GM08714 (cell line): Measurements from ENCODE around the gene SUPT3H.

Experiments
- H3K4me3 ChIP-seq: fragments of 200-500 bp; sonication (Bioruptor generic); 2 replicates; pipeline ENCODE4 v1.5.1; 2014; ENCODE audit warnings: mild to moderate bottlenecking, low read length, inconsistent platforms
- ZNF274 ChIP-seq: IDR thresholded peaks from 2 replicates; pipeline ENCODE4 v1.6.1; 2012; ENCODE audit warnings: mild to moderate bottlenecking, low read depth, low read length

Gene SUPT3H

DNA sequence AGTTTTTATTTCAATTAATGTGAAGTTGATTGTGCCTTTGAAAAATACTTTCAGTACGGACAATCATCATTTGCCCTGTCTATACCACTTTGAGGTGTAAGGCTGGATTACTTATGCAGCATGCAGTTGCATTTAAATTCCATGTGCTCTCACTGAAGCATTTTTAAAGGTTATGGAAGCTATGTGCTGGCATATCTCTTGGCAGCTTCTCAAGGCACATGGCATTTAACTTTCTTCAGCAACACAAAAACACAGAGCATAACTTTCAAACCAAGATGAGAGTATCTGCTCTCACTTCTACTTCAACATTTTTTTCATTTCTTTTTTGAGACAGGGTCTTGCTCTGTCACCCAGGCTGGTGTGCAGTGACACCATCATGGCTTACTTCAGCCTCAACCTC lies 410.3 kb downstream of the SUPT3H start:
- H3K4me3 ChIP-seq, result no peak overlapping the region
- TF ChIP-seq ZNF274, result no peak

DNA sequence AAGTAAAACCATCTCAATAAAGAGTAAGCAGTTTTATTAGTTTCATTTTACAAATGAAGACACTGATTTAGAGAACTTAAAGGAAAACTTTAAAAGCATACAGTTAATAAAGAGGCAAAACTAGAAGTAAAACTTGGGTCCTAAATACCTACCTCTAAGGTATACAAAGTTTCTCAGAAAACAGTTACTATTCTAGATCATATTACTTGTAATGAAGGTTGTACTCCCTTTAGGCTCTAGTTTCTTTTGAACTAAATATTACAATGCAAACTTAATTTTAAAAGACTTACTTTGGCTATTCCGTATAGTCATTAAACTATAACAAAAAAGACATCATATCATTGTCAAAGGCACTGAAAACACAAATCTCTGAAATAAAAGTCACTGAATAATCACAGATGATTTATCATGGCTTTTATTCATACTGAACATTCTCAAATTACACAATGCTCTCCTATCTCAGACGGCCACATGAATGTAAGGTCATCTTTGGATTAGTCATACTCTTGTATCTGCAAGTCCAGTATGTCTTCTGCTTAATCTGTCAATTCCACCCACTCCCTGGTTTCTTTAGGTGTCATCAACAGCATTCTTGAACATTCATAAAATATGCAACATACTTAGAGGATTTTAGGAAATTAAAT lies 411.2 kb downstream of the SUPT3H start:
- TF ChIP-seq ZNF274, result no peak
- H3K4me3 ChIP-seq, result no peak overlapping the region

DNA sequence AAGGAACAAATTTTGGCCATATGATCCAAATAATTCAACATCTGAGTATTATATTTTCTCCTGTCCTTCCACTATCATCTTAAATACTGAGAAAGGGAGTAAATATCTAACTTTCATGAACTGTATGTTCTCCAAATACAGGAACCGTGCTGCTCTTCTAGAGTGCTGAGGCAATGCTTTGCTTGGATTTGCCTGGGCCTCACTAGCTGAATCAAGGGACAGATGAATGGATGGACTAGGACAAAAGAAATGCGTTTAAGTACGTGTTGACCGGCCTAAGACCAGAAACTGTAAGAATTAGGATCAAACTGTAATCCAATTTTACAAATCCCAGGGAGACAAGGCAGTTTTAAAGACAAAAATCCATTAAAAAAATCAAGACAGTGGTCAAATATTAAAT lies 412.0 kb downstream of the SUPT3H start:
- no peak overlapping the region for H3K4me3 ChIP-seq
- no peak for TF ChIP-seq ZNF274

DNA sequence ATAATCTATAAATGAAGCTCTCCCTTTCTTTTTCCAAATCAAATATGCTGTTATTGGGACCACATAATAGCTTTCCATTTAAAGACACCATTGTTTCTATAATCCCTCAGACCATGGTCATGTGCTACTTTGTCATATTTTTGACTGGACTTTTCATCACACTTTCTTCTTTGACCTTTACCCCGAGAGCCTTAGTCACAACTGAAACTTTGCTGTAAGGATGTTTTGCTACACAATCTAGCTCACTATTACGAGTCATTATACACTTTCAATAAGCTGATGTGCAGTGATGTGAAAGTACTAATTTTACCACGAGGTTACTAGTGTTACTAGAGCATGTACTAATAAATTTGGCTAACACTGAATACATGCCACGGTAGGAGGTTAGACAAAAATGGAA lies 416.8 kb downstream of the SUPT3H start:
- no peak for TF ChIP-seq ZNF274
- no peak overlapping the region for H3K4me3 ChIP-seq

DNA sequence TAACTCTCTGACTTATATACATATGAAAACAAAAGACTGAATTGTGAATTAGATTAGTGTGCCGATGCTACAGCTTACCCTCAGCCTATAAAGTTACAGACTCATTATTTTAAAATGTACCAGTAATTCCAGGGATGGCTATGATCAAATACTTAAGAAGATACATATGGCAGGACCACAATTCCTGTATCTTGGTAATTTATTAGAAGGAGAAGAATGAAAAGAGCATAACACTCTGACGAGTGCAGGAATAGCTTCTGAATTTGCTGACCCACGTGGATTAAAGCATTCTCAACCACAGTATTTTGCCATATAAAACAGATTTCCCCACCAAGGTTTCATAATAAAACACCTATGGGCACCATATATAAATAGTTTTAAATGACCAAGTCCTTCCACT lies 418.1 kb downstream of the SUPT3H start:
- TF ChIP-seq ZNF274, result no peak
- no peak overlapping the region for H3K4me3 ChIP-seq

DNA sequence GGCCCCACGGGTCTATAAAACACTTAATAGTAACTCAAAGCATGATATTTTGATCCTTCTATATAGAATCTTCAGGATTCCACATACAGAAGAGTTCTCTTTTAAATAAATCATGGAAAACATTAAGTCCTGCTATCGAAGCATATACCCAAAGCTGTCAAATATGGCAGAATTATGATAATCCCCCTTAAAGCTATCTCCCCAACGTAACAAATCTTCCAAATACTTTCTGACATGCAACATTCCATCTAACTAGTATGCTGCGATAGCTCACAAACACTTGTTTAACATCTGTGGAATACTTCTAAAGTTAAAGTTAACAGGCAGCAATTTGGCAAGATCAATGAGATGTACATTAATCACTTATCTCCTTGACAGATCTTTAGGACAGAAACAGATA lies 420.6 kb downstream of the SUPT3H start:
- no peak for TF ChIP-seq ZNF274
- no peak overlapping the region for H3K4me3 ChIP-seq

DNA sequence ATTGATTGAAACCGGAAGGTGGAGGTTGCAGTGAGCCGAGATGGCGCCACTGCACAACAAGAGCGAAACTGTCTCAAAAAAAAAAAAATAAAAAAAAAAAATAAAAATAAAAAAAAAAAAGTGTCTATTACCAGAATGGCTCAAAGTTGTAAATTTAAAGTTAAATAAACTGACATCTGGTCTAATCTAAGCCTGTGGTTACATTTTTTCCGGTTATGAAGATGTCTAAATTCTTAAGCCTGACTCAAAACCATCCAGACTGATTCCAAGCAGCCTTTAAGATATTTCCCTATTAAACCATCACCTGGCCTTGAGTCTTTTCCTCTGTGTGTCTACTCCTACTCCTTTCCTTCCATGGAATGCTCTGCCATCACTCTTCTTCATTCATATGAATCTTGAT lies 421.3 kb downstream of the SUPT3H start:
- TF ChIP-seq ZNF274, result no peak
- H3K4me3 ChIP-seq, result no peak overlapping the region

DNA sequence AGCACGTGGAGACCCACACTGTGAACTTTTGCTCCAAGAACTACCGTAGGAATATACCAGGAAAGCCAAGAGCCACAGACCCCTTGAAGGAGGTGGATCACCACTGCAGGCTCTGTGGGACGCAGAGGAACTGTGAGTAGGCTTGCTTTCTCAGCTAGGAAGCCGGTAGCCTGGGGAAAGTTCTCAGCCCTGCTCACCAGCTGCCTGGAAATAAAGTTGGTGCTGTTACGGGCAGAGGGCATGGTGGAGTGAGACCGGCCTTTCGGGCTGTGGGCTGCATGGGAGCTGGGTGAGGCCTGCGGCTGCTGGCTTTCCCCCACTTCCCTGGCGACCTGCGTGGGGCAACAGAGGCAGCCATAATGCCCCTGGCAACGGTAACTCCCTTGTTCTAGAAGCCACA lies 422.6 kb downstream of the SUPT3H start:
- no peak for TF ChIP-seq ZNF274
- no peak overlapping the region for H3K4me3 ChIP-seq

DNA sequence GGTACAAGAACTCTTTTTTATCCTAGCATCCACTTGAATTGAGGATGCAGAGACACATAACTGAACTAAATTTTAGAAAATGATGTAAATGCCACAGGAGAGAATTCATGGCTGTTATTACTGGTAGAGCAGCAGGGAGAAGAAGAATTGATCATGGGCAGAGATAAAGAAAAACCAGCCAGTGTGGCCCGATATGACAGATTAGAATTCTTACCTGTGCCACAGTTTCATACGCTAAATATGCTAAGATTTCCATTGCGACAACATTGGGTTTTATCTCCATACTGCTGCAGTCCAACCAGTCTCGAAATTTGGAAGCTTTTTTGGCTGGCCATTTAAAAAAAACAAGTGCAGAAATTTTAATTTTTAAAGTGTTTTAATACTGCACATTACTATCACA lies 423.5 kb downstream of the SUPT3H start:
- TF ChIP-seq ZNF274, result no peak
- H3K4me3 ChIP-seq, result no peak overlapping the region

DNA sequence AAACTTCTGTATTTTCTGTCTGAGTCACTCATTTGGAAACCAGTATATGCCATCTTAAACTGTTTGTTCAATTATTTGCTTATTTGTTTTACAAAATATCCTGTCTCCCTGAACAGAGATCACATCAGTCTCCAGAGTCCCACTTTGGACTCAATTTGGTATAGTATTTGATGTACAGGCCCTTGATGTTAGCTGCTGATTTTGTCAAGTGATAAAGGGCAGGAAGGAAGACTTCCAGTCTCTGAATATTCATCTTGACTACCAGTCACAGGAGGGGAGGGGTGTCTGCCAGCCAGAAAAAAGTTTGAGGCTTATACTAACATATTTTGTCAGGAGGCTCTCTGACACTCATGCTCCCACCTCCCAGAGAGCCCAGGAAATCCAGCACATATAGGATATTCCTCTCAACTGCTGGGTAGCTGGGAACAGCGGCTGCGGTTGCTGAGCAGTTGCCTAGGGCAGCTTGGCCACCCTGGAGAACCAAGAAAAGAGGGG lies 426.4 kb downstream of the SUPT3H start:
- no peak overlapping the region for H3K4me3 ChIP-seq
- TF ChIP-seq ZNF274, result no peak

DNA sequence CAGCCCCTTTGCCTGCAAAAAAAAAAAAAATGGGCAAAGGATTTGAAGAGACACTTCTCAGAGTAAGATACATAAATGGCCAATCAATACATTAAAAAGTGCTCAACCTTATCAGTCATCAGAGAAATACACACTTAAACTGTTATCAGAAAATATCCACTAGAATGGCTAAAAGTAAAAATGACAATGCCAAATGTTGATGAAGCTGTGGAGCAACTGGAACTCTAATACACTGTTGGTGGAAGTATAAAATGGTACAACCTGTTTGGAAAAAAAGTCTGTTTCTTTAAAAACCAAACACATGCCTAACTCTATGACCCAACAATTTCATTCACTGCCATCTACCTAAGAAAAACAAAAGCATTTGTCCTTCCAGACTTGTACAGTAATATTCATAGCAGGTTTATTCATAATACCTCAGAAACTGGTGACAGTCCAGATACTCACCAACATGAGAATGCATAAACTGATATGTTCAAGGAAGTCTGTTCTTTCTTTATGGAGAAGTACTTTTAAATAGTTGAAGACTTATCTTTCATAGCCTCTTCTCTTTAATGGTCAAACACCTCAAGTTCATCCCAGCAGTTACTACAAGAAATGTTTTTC lies 428.0 kb downstream of the SUPT3H start:
- TF ChIP-seq ZNF274, result no peak
- H3K4me3 ChIP-seq, result no peak overlapping the region

DNA sequence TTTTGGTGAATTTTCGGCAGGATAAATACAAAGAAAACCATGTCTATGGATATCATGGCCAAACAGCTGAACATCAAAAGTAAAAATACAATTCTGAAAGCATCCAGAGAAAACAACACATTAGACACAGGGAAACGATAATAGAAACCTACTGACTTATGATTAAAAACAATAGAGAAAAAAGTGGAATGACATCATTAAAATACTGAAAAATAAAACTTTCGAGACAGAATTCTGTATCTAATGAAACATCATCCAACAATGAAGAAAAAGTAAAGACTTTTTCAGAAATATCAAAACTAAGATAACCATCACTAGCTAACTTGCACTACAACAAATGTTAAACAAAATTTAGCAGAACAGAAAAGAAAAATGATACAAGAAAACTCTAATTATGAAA lies 434.2 kb downstream of the SUPT3H start:
- TF ChIP-seq ZNF274, result no peak
- H3K4me3 ChIP-seq, result no peak overlapping the region

DNA sequence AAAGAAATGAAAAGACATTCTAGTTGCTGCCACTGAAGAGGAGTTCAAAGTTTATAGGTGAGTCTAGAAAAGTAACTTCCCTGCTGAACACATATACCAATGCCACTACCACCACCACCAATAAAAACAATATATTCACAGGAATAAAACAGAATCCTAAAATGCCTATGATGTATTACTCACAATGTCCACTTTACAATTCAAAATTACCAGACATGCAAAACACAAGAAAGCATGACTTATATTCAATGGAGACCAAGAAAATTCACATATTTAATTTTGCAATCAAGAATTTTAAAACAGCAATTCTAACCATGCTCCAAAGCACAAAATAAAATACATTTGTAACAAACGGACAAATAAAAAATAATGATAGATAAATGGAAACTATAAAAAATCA lies 434.9 kb downstream of the SUPT3H start:
- no peak for TF ChIP-seq ZNF274
- H3K4me3 ChIP-seq, result no peak overlapping the region

DNA sequence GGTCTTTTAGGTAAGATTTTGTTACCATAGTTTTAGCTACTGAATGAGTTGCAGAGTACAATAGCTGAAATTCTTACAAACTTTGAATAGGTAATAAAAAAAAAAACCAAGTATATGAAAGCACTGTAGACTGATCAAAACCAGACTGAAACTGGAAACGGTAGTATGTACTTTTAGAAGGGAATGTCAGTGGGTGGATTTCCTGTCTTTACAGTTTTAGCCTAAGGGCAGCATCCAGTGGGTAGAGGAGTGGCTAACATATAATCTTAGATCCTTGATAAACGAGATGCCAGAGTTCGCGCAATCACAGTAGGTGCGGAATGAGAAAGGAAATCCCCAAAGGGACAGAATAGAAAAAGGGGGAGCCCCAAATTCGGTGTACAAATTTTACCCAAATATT lies 435.5 kb downstream of the SUPT3H start:
- no peak overlapping the region for H3K4me3 ChIP-seq
- TF ChIP-seq ZNF274, result no peak

DNA sequence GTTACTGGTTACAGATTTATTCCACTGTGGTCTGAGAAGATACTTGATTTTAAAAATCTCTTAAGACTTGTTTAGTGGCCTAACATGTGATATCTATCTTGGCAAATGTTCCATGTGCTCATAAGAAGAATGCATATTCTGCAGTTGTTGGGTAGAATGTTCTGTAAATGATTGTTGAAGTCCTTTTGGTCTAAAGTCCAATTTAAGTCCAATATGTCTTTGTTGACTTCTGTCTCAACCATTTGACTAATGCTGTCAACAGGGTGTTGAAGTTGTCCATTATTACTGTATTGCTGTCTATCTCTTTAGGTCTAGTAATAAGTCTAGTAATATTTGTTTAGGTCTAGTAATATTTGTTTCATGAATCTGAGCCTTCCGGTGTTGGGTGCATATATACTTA lies 437.4 kb downstream of the SUPT3H start:
- H3K4me3 ChIP-seq, result no peak overlapping the region
- no peak for TF ChIP-seq ZNF274
